Measurements from ENCODE around the gene ADO. TPM values are rescaled to one million over a fixed set of nuclear protein-coding genes. Genes with fewer than 3 reads are reported as not detected.
A peak's percentile ranks its signal among the peaks of the same experiment; 100 is the strongest.
"Not testable (repeated sequence)": the region's sequence is repeated elsewhere in the genome, so short reads cannot be mapped to it uniquely, and the experiment has no call there.

The ADO gene
- total RNA-seq, 2 experiments from 2014 or later: 22.5 to 23.3 TPM

- Mint-ChIP-seq H3K9me3 (peaks cover 11% of the 10 kb centered on the region), H3K4me3 (peak overlapping the region; percentile 29), H3K36me3 (peaks cover 10% of the 10 kb centered on the region), H3K27me3 (no peaks in the 10 kb centered on the region), H3K27ac (peak overlapping the region; percentile 84), H3K4me1 (peaks cover 42% of the 10 kb centered on the region)
- DNase-seq: peak; percentile 87
These were observed 24.9 kb upstream of the ADO start for GRCh38 chr10:62779487-62780248.

DNA sequence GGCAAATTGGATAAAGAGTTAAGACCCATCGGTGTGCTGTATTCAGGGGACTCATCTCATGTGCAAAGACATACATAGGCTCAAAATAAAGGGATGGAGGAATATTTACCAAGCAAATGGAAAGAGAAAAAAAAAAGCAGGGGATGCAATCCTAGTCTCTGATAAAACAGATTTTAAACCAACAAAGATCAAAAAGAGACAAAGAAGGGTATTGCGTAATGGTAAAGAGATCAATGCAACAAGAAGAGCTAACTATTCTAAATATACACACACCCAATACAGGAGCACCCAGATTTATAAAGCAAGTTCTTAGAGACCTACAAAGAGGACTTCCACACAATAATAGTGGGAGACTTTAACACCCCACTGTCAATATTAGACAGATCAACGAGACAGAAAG is 20.0 kb upstream of the ADO start:
- H3K4me3 Mint-ChIP-seq, DNase-seq, H3K27me3 Mint-ChIP-seq, H3K27ac Mint-ChIP-seq: not testable (repeated sequence)
- H3K9me3 Mint-ChIP-seq: peaks cover 27% of the 10 kb centered on the region
- H3K4me1 Mint-ChIP-seq: peaks cover 12% of the 10 kb centered on the region
- H3K36me3 Mint-ChIP-seq: peaks cover 20% of the 10 kb centered on the region

- peaks cover 27% of the 10 kb centered on the region for H3K9me3 Mint-ChIP-seq
- H3K4me3 Mint-ChIP-seq, DNase-seq: not testable (repeated sequence)
These were observed 16.2 kb upstream of the ADO start for GRCh38 chr10:62788285-62788684.

GRCh38 chr10:62788861-62789467 is 15.6 kb upstream of the ADO start:
- H3K4me1 Mint-ChIP-seq: no peaks in the 10 kb centered on the region
- H3K27me3 Mint-ChIP-seq: no peaks in the 10 kb centered on the region
- peaks cover 16% of the 10 kb centered on the region for H3K36me3 Mint-ChIP-seq
- H3K27ac Mint-ChIP-seq: no peak overlapping the region
- no peak overlapping the region for H3K4me3 Mint-ChIP-seq
- peaks cover 21% of the 10 kb centered on the region for H3K9me3 Mint-ChIP-seq
- no peak for DNase-seq

More at GRCh38 chr10:62788285-62788684, 16.2 kb upstream of the ADO start:
- H3K27ac Mint-ChIP-seq, H3K27me3 Mint-ChIP-seq, H3K4me1 Mint-ChIP-seq: not testable (repeated sequence)
- peaks cover 18% of the 10 kb centered on the region for H3K36me3 Mint-ChIP-seq

DNA sequence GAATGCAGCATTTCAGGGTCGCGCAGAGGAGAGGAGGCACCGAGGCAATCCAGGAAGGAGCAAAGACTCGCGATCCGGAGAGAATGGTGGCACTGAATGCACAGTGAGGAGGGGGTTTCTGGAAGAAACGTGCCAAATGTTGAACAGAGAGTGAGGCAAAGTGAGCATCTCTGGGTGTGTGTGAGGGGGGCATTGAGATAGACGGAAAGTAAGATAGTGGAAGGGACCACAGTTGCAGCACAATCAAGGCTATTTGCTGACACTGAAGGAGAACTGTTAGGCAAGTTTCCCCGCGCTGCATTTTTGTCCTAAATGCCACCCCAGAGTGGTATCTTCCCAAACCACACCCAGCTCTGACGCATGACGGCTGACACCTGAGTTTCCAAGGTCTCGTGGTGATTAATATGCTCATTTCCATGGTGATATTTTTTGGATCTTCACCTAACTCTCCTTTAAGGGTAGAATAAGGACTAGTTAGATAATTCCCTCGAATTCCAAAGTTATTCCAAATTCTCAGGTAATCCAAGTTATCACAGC is 14.4 kb upstream of the ADO start:
- no peaks in the 10 kb centered on the region for H3K27me3 Mint-ChIP-seq
- H3K9me3 Mint-ChIP-seq: peaks cover 12% of the 10 kb centered on the region
- DNase-seq: no peak
- H3K36me3 Mint-ChIP-seq: peaks cover 7% of the 10 kb centered on the region
- H3K4me3 Mint-ChIP-seq: no peak overlapping the region
- no peaks in the 10 kb centered on the region for H3K4me1 Mint-ChIP-seq
- no peak overlapping the region for H3K27ac Mint-ChIP-seq

- Mint-ChIP-seq H3K4me3 (no peak overlapping the region), H3K4me1 (no peaks in the 10 kb centered on the region), H3K36me3 (peaks cover 3% of the 10 kb centered on the region), H3K9me3 (peaks cover 7% of the 10 kb centered on the region), H3K27ac (no peak overlapping the region), H3K27me3 (no peaks in the 10 kb centered on the region)
- no peak for DNase-seq
These were observed 13.9 kb upstream of the ADO start for GRCh38 chr10:62790571-62790970.

GRCh38 chr10:62792261-62792660 is 12.3 kb upstream of the ADO start:
- H3K9me3 Mint-ChIP-seq: peaks cover 2% of the 10 kb centered on the region
- DNase-seq: no peak
- H3K27ac Mint-ChIP-seq: no peak overlapping the region
- H3K36me3 Mint-ChIP-seq: no peaks in the 10 kb centered on the region
- H3K4me3 Mint-ChIP-seq: no peak overlapping the region
- H3K27me3 Mint-ChIP-seq: peaks cover 9% of the 10 kb centered on the region
- H3K4me1 Mint-ChIP-seq: peaks cover 4% of the 10 kb centered on the region

DNA sequence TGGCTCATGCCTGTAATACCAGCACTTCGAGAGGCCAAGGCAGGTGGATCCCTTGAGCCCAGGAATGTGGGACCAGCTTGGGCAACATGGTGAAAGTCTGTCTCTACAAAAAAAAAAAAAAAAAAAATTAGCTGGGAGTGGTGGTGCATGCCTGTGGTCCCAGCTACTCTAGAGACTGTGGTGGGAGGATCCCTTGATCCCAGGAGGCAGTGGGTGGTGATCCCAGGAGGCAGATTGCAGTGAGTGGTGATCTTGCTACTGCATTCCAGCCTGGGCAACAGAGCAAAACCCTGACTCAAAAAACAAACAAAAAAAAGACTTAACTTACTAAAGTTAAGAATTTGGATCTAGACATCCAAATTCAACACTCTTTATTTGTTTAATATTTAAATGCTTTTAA is 10.2 kb upstream of the ADO start:
- peaks cover 25% of the 10 kb centered on the region for H3K27me3 Mint-ChIP-seq
- no peak overlapping the region for H3K27ac Mint-ChIP-seq
- H3K4me3 Mint-ChIP-seq: no peak overlapping the region
- H3K4me1 Mint-ChIP-seq: peaks cover 4% of the 10 kb centered on the region
- no peaks in the 10 kb centered on the region for H3K9me3 Mint-ChIP-seq
- no peak for DNase-seq
- no peaks in the 10 kb centered on the region for H3K36me3 Mint-ChIP-seq

DNA sequence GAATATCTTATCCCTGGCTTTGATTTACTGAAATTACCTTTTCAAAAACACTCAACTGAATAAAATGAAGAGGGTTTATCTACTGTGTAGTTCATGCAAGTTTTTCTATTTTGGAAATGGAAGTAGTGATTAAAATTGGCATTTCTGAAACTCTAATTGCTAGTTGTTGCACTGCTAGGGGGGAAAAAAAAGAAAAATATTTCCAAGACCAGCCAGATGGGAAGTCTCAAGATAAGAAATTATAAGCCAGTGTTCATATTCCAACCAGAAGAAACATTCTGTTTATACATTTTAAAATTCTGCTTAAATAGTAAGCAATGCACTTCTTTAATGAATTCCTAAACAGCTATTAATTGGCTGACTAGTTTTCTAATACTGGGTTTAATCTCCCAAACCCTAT is 9.4 kb upstream of the ADO start:
- peaks cover 25% of the 10 kb centered on the region for H3K27me3 Mint-ChIP-seq
- H3K9me3 Mint-ChIP-seq: no peaks in the 10 kb centered on the region
- H3K36me3 Mint-ChIP-seq: no peaks in the 10 kb centered on the region
- no peak overlapping the region for H3K4me3 Mint-ChIP-seq
- H3K27ac Mint-ChIP-seq: no peak overlapping the region
- DNase-seq: no peak
- H3K4me1 Mint-ChIP-seq: peaks cover 4% of the 10 kb centered on the region

DNA sequence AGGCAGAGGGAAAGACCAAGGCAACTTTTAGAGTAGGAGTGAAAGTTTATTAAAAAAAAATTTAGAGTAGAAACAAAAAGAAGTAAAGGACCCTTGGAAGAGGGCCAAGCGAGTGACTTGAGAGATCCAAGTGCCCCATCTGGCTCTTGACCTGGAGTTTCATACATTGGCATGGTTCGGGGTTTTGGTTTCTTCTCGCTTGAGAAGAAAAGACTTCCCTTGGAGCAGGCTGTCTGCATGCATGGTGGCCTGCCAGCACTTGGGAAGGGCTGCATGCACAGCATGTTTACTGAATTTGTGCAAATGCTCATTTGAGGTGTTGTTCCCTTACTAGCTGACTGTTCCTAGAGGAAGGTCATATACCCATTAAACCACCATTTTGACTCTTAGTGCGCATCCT is 8.8 kb upstream of the ADO start:
- H3K4me3 Mint-ChIP-seq: no peak overlapping the region
- H3K4me1 Mint-ChIP-seq: peaks cover 4% of the 10 kb centered on the region
- no peak for DNase-seq
- no peak overlapping the region for H3K27ac Mint-ChIP-seq
- no peaks in the 10 kb centered on the region for H3K36me3 Mint-ChIP-seq
- H3K27me3 Mint-ChIP-seq: peaks cover 25% of the 10 kb centered on the region
- no peaks in the 10 kb centered on the region for H3K9me3 Mint-ChIP-seq

DNA sequence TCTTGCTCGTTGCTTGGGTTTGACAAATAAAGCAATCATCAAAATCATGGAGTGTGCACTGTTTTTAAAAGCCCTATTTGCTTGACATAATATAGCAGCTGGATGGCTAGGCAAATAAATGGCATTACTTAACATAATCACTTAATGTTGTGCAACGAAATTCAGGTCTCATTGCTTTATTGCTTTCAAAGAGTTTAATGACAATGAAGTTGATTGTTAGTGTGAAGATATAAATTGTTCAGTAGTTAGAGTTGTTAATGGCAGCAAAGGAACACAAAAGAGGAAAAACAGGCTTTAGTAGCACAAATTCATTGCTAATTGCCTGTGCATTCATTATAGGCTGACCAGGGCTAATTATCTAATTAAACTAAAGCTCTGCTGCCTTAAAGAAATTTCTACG is 7.6 kb upstream of the ADO start:
- Mint-ChIP-seq H3K4me1 (peaks cover 4% of the 10 kb centered on the region), H3K27me3 (peaks cover 25% of the 10 kb centered on the region), H3K9me3 (no peaks in the 10 kb centered on the region), H3K4me3 (no peak overlapping the region), H3K27ac (no peak overlapping the region), H3K36me3 (no peaks in the 10 kb centered on the region)
- no peak for DNase-seq

GRCh38 chr10:62801871-62802270 is 2.6 kb upstream of the ADO start:
- H3K4me3 Mint-ChIP-seq: no peak overlapping the region
- H3K36me3 Mint-ChIP-seq: peaks cover 12% of the 10 kb centered on the region
- H3K27me3 Mint-ChIP-seq: peaks cover 17% of the 10 kb centered on the region
- DNase-seq: no peak
- H3K27ac Mint-ChIP-seq: no peak overlapping the region
- no peaks in the 10 kb centered on the region for H3K9me3 Mint-ChIP-seq
- H3K4me1 Mint-ChIP-seq: peaks cover 15% of the 10 kb centered on the region

GRCh38 chr10:62803724-62804355 is 680 bp upstream of the ADO start:
- Mint-ChIP-seq H3K9me3 (no peaks in the 10 kb centered on the region), H3K27ac (peak overlapping the region; percentile 99), H3K4me3 (peak overlapping the region; percentile 94), H3K4me1 (peaks cover 35% of the 10 kb centered on the region), H3K27me3 (peaks cover 4% of the 10 kb centered on the region), H3K36me3 (peaks cover 26% of the 10 kb centered on the region)
- no peak for DNase-seq

GRCh38 chr10:62805231-62806099 is 945 bp downstream of the ADO start:
- no peaks in the 10 kb centered on the region for H3K27me3 Mint-ChIP-seq
- no peaks in the 10 kb centered on the region for H3K9me3 Mint-ChIP-seq
- H3K4me3 Mint-ChIP-seq: peak overlapping the region; percentile 94
- H3K27ac Mint-ChIP-seq: peak overlapping the region; percentile 91
- peaks cover 38% of the 10 kb centered on the region for H3K36me3 Mint-ChIP-seq
- DNase-seq: peak; percentile 16
- peaks cover 47% of the 10 kb centered on the region for H3K4me1 Mint-ChIP-seq

Data from activated naive CD8-positive, alpha-beta T cell treated with anti-CD3 and anti-CD28 coated beads for 36 hours (primary cell).